HL-60 (cell line): Measurements from ENCODE around the gene MFRP.

ENCODE experiments used
- GABPA ChIP-seq: IDR thresholded peaks from 2 replicates; pipeline ENCODE4 v1.6.1; 2012; ENCODE audit warnings: low read depth
- POLR2AphosphoS5 ChIP-seq: IDR thresholded peaks from 2 replicates; pipeline ENCODE4 v1.6.1; 2012; ENCODE audit warnings: low read depth
- SPI1 ChIP-seq: IDR thresholded peaks from 2 replicates; pipeline ENCODE4 v1.6.1; 2012; ENCODE audit warnings: low read depth, mild to moderate bottlenecking, borderline replicate concordance
- TF ChIP-seq, protein P1 (sequence below): IDR thresholded peaks from one replicate; pipeline ENCODE4 v1.5.1; 2011; ENCODE audit warnings: low read length, control low read depth, inconsistent platforms; ENCODE audit not compliant: insufficient read depth
- TF ChIP-seq, protein P2 (sequence below): IDR thresholded peaks from 2 replicates; pipeline ENCODE4 v1.6.1; 2012; ENCODE audit warnings: low read depth; ENCODE audit not compliant: insufficient replicate concordance

GRCh38 chr11:119368121-119369034 lies 21.9 kb upstream of the MFRP start:
- TF ChIP-seq, protein P1, sequence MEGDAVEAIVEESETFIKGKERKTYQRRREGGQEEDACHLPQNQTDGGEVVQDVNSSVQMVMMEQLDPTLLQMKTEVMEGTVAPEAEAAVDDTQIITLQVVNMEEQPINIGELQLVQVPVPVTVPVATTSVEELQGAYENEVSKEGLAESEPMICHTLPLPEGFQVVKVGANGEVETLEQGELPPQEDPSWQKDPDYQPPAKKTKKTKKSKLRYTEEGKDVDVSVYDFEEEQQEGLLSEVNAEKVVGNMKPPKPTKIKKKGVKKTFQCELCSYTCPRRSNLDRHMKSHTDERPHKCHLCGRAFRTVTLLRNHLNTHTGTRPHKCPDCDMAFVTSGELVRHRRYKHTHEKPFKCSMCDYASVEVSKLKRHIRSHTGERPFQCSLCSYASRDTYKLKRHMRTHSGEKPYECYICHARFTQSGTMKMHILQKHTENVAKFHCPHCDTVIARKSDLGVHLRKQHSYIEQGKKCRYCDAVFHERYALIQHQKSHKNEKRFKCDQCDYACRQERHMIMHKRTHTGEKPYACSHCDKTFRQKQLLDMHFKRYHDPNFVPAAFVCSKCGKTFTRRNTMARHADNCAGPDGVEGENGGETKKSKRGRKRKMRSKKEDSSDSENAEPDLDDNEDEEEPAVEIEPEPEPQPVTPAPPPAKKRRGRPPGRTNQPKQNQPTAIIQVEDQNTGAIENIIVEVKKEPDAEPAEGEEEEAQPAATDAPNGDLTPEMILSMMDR, result no peak
- TF ChIP-seq, protein P2, sequence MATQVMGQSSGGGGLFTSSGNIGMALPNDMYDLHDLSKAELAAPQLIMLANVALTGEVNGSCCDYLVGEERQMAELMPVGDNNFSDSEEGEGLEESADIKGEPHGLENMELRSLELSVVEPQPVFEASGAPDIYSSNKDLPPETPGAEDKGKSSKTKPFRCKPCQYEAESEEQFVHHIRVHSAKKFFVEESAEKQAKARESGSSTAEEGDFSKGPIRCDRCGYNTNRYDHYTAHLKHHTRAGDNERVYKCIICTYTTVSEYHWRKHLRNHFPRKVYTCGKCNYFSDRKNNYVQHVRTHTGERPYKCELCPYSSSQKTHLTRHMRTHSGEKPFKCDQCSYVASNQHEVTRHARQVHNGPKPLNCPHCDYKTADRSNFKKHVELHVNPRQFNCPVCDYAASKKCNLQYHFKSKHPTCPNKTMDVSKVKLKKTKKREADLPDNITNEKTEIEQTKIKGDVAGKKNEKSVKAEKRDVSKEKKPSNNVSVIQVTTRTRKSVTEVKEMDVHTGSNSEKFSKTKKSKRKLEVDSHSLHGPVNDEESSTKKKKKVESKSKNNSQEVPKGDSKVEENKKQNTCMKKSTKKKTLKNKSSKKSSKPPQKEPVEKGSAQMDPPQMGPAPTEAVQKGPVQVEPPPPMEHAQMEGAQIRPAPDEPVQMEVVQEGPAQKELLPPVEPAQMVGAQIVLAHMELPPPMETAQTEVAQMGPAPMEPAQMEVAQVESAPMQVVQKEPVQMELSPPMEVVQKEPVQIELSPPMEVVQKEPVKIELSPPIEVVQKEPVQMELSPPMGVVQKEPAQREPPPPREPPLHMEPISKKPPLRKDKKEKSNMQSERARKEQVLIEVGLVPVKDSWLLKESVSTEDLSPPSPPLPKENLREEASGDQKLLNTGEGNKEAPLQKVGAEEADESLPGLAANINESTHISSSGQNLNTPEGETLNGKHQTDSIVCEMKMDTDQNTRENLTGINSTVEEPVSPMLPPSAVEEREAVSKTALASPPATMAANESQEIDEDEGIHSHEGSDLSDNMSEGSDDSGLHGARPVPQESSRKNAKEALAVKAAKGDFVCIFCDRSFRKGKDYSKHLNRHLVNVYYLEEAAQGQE, result no peak
- TF ChIP-seq SPI1, result no peak
- no peak for TF ChIP-seq GABPA
- no peak for TF ChIP-seq POLR2AphosphoS5
